ENCODE results near the gene CCR7. TPM values are rescaled to one million over a fixed set of nuclear protein-coding genes. Genes with fewer than 3 reads are reported as not detected.

CCR7 gene
- total RNA-seq, 2 donors from 2014 or later: 0.31 to 0.95 TPM

DNA sequence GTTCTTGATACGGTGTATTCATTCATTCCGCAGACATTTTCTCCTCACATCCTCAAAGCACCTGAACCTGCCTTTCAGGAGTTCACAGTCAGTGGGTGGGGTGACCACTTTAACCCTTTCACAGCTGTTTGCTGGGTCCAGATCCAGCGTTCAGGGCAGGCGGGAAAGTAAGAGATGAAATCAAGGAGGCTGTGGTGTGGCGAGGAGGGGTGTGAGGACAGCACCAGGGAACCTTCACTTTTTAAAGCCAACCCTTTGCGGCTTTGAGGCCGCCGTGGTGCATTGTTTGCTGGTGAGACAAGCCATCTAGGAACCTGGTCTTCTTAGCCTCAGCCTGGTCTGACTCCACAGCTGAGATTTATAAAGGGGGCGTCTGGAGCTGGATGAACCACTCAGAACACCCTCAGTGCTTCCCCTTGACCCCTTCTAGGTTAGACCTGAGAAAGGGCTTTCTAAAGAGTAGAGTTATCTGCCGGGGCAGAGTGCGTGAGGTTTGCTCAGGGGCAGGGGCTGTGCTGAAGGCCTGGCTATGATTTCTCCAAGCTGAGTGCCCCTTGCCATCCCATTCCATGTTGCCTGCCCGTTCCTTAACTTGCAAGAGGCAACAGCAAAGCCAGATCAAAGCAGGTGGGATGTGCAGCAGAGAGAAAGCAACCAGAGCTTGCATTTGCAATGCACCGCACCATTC, 933 bp downstream of the CCR7 start:
- intact Hi-C loops (cut with DNase I, micrococcal nuclease): no loop called here
- ATAC-seq (no peak), DNase-seq (no peak)

DNA sequence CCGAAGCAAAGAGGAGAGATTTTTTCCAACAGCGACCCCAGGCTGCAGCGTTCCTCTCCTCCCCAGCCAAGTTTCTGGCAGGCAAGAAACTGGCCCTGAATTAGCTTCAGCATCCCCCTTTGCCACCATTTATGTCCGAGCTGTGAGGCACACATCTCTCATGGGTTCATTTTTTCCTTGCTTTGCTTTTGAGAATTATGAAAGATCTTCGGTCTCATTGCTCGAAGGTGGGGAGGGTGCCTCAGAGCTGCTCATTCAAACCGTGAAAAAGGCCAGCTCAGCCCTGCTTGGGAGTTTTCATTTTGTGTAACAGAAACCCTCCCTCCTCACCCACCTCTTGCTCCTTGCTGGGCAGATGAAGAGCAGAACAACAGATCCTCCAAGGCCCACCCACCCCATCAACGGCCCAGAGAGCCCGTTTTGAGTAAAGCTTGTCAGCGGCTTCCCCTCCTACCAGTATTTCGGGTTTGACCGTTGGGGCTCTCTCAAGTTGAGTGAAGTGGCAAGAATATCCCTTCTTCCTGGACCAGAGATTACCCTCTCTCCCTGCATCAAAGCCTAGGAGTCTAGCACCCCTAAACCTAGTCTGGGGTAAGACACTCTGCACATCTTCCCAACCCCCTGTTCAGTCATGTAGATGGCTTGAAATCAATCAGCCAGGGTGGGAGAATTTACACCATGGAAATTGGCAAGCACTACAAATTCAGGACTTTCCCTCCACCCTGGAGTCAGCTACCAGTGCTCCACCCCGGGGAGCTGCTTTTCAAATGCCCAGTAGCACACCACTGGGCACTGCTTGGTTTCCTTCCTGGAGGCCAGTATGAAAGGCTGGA, 1.8 kb downstream of the CCR7 start:
- intact Hi-C loops (cut with DNase I, micrococcal nuclease): no loop called here
- DNase-seq (no peak), ATAC-seq (no peak)

DNA sequence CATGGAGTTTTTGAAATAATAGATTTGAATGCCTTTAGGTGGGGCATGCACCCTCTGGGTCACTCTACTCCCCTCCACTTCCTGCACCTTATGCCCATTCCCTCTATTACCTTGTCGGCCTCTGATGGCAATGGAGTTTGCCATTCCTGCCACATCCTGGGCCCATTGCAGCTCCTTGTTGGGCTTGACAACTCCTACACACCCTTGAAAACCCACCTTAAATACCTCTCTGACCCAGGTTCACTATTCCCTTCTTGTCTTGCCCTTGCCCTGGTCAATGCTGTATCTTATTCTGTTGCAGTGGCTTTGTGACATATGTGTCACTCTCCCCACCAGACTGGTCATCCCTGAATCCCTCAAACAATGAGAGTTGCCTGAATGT, 2.4 kb downstream of the CCR7 start:
- intact Hi-C loops (cut with DNase I, micrococcal nuclease): no loop called here
- DNase-seq (no peak), ATAC-seq (no peak)

DNA sequence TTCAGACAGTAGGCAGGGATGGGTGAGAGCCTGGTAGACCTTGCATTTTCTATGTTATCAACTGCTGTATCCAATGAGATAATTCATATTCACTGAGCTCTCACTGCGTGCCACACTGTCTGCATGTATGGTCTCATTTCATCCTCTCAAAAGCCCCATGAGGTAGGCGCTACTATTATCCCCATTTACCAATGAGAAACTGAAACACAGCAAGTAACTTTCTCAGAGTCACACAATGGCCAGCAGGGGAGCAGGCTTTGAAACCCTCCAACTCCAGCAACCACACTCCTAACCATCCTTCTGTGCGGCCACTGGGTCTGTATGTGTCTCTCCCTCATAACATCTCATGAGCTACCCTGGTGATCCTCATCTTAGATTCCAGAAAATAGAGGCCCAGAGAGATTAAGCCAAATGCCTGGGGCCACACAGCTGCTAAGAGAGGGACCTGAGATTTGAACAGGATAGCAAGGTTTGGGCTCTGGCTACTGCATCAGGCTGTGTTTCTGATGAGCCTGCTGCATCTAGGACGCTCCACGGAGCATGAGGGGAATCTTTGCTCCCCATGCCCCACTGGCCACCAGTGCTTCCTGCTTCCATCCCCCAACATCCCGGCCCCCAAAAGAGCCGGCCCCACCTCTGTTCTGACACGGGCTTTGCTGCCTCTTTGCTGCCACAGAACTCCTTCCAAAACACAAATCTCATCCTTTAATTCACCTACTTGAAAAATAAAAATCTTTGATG, 3.2 kb downstream of the CCR7 start:
- intact Hi-C loops (cut with DNase I, micrococcal nuclease): no loop called here
- DNase-seq (no peak), ATAC-seq (no peak)

DNA sequence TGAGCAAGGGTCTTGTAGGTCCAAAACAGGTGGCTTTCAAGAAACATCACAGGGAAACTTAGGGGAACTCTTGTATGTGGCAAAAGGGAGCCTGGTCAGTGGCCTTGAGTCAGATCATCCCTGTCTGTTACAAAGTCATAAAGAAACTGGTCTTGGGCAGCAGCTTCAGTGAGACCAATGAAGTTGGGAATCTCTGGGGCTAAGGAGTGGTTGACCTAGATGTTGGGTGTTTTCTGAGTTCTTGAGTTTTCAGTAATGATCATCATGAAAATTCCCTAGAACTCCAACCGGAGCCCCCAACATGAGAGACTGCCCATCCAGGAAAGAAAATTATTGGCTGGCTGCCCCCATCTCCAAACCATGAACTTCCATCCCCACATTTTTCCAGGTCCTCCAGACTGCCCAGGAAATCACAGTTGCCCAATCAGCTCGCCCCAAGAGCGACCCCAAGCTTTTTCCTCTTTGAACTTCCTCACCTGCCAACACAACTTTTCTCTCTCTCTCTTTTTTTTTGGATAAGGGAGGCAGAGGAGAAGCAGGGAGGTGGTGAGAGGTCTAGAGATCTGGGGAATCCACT, 3.9 kb downstream of the CCR7 start:
- ATAC-seq: no peak
- intact Hi-C loops (cut with DNase I, micrococcal nuclease): no loop called here
- no peak for DNase-seq

DNA sequence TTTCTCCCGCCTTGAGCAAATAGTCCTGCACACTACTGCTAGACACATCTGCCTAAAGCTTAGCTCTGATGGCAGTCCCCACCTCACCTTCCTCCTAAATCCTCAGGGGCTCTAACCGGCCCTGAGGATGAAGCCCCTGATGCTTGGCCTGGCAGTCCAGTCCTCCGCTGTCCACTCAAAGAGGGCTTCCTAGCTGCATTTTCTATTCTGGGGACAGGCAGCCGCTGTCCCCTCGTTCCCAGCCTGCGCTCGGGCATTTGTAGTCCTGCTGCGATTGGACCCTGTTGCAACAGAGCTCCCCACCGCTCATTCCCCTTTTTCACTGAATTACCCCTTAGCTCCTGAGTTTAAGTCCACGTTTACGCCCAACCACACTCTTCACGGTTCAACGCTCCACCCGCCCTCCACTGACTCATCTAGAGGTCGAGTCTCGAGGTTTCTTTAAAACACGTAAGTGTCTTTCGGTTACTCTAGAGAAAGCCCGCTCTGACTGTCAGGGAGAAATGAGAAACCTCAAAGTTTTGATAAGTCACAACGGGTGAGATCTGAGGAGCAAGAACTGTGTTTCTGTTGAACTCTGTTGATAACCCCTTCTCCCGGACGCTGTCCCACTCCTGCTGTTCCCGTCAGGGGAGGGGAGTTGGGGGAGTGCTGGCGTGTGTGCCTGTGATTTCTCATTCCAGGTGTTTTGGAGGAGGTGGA, 4.5 kb downstream of the CCR7 start:
- DNase-seq (peak in 1 of 2 donors; percentile 45), ATAC-seq (no peak)
- intact Hi-C loops (cut with DNase I, micrococcal nuclease): no loop called here

DNA sequence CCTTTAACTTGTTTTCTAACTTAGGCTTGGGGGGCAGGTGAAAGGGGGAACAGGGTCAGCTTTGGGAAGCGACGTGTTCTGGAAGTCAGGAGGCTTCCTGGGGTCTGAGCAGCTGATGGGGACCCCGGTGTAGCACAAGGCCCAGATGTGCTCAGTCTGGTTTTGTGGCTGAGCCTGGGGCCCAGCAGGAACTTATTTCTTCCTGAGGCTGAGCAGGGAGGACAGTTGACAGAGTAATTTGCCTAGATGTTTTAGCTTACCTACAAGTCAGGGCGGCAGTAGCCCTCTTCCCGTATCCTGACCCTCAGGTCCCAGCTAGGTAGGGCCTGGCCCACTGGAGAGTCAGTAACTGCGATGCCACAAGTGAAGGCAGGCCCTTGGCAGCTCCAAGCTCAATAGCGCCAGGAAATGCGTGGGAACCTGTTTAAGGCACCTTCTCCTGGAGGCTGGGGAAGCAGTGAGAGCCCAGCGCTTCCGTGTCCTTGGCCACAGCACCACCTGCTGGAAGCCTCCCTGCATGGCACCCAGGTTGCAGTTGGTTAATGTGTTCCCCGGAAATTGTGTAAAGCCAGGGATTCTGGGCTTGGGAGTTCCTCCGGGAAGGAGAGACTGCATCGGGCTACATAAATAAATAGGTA, 5.2 kb downstream of the CCR7 start:
- ATAC-seq (peak; percentile 95), DNase-seq (peak; percentile 81 to 90)
- intact Hi-C loops (cut with DNase I, micrococcal nuclease): no loop called here

DNA sequence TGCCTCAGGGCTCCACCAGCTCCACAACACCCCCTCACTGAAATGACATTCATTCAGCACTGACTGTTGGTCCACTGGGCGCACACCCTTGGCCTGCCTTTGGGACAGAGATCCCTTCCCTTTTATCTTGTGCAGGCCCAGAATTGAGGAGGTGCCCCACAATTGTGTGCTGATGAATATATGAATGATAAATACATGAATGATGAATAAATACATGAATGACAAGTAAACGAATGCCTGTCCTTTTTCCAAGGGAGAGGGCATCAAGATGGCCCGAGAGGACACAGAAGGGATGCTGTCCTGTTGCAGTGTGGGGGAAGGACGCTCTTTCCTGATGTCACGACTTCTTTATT, 5.7 kb downstream of the CCR7 start:
- DNase-seq: no peak
- intact Hi-C loops (cut with DNase I, micrococcal nuclease): no loop called here
- ATAC-seq: no peak

DNA sequence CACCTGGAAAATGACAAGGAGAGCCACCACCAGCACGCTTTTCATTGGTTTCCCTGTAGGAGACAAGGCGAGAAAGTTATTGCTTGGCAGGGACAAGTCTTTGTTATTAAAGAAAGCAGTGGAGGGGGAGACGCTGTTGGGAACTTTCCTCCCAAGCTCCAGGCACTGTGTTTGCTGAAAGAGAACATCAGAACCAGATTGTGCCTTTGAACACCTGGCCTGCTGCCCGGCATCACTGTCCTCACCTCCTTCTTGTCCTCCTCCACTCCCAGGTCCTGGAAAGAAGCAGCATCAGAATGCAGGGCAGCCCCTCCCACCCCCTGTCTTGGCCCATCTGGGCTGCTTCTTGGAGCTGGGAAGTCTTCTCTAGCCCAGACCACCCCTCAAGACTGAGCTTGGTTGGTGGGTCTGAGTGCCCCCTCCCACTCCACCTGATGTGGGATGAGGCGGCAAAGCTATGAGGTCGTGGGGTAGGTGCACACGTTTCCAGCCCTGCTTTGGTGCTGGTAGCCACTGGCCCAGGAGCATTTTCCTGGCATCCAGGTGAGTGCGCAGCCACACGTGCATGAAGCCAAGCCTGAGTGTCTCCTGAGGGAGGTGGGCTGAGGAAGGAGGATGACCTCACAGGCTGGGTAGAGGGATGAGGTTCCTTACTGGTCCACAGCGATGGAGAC, 6.2 kb downstream of the CCR7 start:
- intact Hi-C loops (cut with DNase I, micrococcal nuclease): no loop called here
- no peak for ATAC-seq

DNA sequence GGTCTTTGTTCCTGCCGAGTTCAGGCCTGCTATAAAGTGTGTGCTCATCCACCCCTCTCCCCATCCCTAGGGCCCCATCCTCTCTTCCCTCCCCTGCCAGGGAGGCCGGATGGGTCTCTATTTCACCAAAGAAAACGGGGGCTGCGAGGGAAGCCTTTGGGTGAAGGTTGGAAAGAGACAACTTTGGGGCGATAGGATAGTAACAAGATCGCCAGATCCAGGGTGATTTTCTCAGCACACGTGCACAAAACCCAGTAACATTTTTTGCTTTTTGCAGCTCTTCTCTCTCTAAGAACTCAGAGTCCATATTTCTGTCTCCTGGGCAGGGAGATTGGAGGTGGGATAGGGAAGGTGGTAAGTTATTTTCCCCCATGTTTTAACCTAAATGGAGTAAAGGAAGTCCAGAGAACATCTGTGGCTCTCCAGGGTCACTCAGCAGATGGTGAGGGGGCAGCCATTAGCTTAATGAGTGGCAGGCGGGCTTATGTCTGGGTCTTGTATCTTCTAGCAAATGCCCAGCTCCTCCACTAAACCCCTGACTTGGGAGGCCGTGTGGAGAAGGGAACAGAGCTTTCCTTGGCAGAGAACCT, 6.9 kb downstream of the CCR7 start:
- ATAC-seq: no peak
- intact Hi-C loops (cut with DNase I, micrococcal nuclease): no loop called here
- DNase-seq: no peak

More for the DNA sequence above, 6.2 kb downstream of the CCR7 start:
- DNase-seq: no peak

DNA sequence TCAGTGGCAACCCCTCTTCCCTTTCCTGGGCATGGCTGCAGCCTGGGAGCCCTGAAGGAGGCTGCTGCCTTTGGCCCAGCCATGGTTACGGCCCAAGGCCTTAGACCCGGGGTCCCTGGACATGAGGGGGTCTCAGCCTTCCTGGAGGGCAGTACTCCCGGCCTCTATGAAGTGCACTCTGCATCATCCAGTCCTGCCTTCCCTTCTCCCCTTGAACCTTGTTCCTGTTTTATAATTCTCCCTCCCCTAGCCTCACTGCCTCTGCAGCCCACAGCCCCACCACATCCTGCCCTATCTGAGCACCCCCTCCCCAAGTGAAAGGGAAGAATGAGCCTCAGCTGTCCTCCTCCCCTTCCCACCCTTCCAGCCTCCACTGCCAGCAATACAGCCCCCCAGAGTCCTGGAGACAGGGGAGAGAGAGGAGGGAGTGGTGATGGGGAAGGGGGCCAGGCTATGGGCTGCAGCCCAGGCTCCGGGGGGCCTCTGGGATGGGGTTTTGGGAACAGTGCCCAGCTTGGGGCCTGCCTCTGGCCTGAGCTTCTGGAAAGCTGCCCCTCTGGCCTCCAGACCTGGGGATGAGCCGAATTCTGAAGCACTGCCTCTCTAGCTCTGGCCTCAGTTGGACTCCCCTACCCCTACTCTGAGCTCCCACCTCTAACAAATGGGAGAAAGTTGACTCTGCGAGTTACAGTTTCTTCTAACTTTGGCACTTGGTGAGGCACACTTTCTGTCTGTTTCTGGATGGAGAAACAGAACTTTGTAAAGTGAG, 7.6 kb downstream of the CCR7 start:
- ATAC-seq: no peak
- intact Hi-C loops (cut with DNase I, micrococcal nuclease): no loop called here

DNA sequence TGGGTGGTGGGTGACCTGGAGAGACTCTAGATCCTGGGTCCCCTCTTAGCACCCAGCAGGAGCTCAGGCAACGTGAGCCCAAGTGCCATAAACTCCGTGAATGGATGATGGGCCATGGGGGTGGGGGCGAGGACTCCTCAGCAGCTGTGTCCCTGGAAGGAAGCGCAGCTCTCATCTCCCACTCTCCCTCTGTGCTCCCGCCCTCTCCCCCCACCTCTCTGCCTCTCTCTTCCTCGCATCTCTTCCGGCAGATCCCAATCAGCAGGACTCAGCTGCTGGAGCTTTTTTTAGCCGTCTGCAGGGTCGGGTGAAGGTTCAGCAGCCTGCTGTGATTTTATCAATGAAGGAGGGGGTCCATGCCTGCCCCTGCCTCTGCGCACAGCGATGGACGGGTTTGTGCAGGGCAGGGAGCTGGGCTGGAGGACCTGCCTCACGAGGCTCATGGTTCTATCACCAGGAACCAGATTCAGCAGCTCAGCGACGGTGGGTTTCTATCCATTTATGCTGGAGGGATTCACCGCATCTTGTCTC, 8.3 kb downstream of the CCR7 start:
- ATAC-seq: no peak
- intact Hi-C loops (cut with DNase I, micrococcal nuclease): no loop called here
- DNase-seq: no peak

More for the DNA sequence above, 7.6 kb downstream of the CCR7 start:
- no peak for DNase-seq

DNA sequence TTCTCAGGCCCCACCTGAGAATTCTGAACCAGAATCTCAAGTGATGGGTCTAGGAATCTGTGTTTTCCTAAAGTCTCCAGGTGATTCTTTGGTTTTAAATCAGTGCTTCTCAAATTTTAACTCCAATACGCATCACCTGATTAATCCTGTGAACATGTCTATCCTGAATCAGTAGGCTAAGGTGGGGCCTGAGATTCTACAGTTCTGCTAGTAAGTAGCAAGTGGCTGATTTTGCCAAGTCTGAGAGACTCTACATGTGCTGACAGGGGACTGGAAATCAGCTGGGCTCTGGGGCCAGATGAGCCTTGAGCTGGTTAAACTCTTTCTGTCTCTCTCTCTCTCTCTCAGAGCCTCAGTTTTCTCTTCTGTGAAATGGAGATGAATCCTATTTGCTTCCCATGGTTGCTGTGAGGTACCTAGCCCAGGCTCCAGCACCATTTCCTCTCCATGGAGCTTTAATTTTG, 9.0 kb downstream of the CCR7 start:
- intact Hi-C loops (cut with DNase I, micrococcal nuclease): no loop called here
- DNase-seq: no peak
- no peak for ATAC-seq

DNA sequence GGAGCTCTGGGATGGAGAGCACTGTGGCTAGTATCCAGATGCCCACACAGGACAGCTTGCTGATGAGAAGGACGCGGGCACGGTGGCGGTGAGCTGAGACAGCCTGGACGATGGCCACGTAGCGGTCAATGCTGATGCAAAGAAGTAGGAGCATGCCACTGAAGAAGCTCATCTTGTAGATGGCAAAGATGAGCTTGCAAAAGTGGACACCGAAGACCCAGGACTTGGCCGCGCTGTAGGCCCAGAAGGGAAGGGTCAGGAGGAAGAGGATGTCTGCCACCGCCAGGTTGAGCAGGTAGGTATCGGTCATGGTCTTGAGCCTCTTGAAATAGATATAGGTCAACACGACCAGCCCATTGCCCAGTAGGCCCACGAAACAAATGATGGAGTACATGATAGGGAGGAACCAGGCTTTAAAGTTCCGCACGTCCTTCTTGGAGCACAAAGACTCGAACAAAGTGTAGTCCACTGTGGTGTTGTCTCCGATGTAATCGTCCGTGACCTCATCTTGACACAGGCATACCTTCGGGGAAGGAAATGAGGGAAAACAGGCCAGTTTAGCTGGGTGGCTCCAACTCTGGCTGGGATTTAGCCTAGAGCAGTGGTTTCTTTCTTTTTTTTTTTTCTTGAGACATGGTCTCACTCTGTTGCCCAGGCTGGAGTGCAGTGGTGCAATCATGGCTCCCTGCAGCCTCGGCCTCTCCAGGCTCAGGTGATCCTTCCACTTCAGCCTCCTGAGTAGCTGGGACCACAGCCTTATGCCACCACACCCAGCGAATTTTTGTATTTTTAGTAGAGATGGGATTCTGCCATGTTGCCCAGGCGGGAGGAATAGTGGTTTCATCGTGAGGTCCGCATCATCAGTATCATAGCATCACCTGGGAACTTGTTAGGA, 9.7 kb downstream of the CCR7 start:
- no peak for ATAC-seq
- intact Hi-C loops (cut with DNase I, micrococcal nuclease): no loop called here
- no peak for DNase-seq

DNA sequence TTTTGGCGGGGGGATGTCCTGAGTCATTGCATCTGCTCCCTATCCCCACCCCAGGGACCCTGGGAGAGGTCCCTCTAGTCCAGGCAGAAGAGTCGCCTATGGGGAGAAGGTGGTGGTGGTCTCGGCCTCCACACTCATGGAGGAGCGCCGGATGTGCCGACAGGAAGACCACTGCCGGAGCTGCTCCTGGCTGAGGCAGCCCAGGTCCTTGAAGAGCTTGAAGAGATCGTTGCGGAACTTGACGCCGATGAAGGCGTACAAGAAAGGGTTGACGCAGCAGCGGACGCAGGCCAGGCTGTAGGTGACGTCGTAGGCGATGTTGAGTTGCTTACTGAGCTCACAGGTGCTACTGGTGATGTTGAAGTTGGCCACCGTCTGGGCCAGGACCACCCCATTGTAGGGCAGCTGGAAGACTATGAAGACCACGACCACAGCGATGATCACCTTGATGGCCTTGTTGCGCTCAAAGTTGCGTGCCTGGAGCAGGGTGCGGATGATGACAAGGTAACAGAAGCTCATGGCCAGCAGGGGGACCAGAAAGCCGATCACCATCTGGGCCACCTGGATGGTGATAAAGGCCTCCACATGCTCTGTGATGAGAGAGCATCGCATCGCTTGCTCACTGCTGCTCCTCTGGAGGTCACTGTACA, 10.5 kb downstream of the CCR7 start:
- ATAC-seq (no peak), DNase-seq (no peak)
- intact Hi-C loops (cut with DNase I, micrococcal nuclease): no loop called here
